HEK293T (cell line): ENCODE results near the gene CTNS.

Experiments
- ARNT ChIP-seq: fragments of 450-650 bp; IDR thresholded peaks from 2 replicates; pipeline ENCODE4 v1.6.1; 2017; ENCODE audit warnings: mild to moderate bottlenecking
- BHLHE40 ChIP-seq: fragments of 450-650 bp; IDR thresholded peaks from 2 replicates; pipeline ENCODE4 v1.6.1; 2016; ENCODE audit warnings: mild to moderate bottlenecking, moderate library complexity, borderline replicate concordance
- ELF4 ChIP-seq: fragments of 450-650 bp; IDR thresholded peaks from 2 replicates; pipeline ENCODE4 v1.6.1; 2017; ENCODE audit warnings: antibody characterized with exemption
- FOXA1 ChIP-seq: fragments of 450-650 bp; IDR thresholded peaks from 2 replicates; pipeline ENCODE4 v1.6.1; 2016; ENCODE audit warnings: mild to moderate bottlenecking
- FOXK2 ChIP-seq: fragments of 450-650 bp; IDR thresholded peaks from 2 replicates; pipeline ENCODE4 v1.6.1; 2016; ENCODE audit warnings: mild to moderate bottlenecking
- LEF1 ChIP-seq: fragments of 450-650 bp; IDR thresholded peaks from 2 replicates; pipeline ENCODE4 v1.6.1; 2017; ENCODE audit warnings: mild to moderate bottlenecking, borderline replicate concordance
- PKNOX1 ChIP-seq: fragments of 450-650 bp; IDR thresholded peaks from 2 replicates; pipeline ENCODE4 v1.6.1; 2016
- SP1 ChIP-seq: fragments of 450-650 bp; IDR thresholded peaks from 2 replicates; pipeline ENCODE4 v1.6.1; 2017
- SUZ12 ChIP-seq: fragments of 450-650 bp; IDR thresholded peaks from 2 replicates; pipeline ENCODE4 v1.6.1; 2016; ENCODE audit warnings: mild to moderate bottlenecking
- ZNF384 ChIP-seq: fragments of 450-650 bp; IDR thresholded peaks from 2 replicates; pipeline ENCODE4 v1.6.1; 2016

- TF ChIP-seq SP1 (no peak), ZNF384 (no peak), FOXK2 (no peak), SUZ12 (no peak), PKNOX1 (no peak), LEF1 (no peak), BHLHE40 (no peak), ARNT (no peak), ELF4 (no peak), FOXA1 (no peak)
Observed at GRCh38 chr17:3695129-3695722, 58.7 kb downstream of the CTNS start.
